GM21576 (cell line): ENCODE measurements around the gene ARHGDIG.

Source experiments
- ATAC-seq: cut with Tn5 transposase; IDR thresholded peaks from one replicate; pipeline ENCODE4 v1.9.1; 2021; ENCODE audit warnings: mild to moderate bottlenecking, moderate library complexity; ENCODE audit not compliant: unreplicated experiment

ARHGDIG gene

GRCh38 chr16:279531-279930, 860 bp upstream of the ARHGDIG start:
- no peak for ATAC-seq

GRCh38 chr16:280005-280460, 358 bp upstream of the ARHGDIG start:
- no peak for ATAC-seq

GRCh38 chr16:280991-281659, 734 bp downstream of the ARHGDIG start:
- no peak for ATAC-seq

GRCh38 chr16:281660-282255, 1.4 kb downstream of the ARHGDIG start:
- no peak for ATAC-seq

GRCh38 chr16:282491-282890, 2.1 kb downstream of the ARHGDIG start:
- no peak for ATAC-seq

- ATAC-seq = no peak
These were observed 2.8 kb downstream of the ARHGDIG start, which contains the start of gene PDIA2 for GRCh38 chr16:283033-283805. Gene PDIA2, plus strand, starts transcription at chr16:283164. Its CDS starts 6 bp downstream, at chr16:283170.

GRCh38 chr16:284204-285120, 4.1 kb downstream of the ARHGDIG start:
- no peak for ATAC-seq

- no peak for ATAC-seq
These were observed 5.0 kb downstream of the ARHGDIG start for GRCh38 chr16:285146-286055.

GRCh38 chr16:286491-287297, 6.3 kb downstream of the ARHGDIG start:
- ATAC-seq = no peak

GRCh38 chr16:287298-287811, 7.0 kb downstream of the ARHGDIG start:
- no peak for ATAC-seq

- no peak for ATAC-seq
These were observed 7.9 kb downstream of the ARHGDIG start for GRCh38 chr16:287981-288920.

GRCh38 chr16:289395-289997, 9.1 kb downstream of the ARHGDIG start:
- no peak for ATAC-seq

- ATAC-seq = no peak
These were observed 9.8 kb downstream of the ARHGDIG start for GRCh38 chr16:290015-290680.

GRCh38 chr16:290681-291405, 10.5 kb downstream of the ARHGDIG start:
- no peak for ATAC-seq

GRCh38 chr16:291539-291938, 11.1 kb downstream of the ARHGDIG start:
- ATAC-seq = no peak
